GM18498 (cell line): ENCODE data around the gene OPCML.

Experiments used
- ATAC-seq: cut with Tn5 transposase; IDR thresholded peaks from one replicate; pipeline ENCODE4 v1.9.1; 2021; ENCODE audit warnings: mild to moderate bottlenecking, moderate library complexity; ENCODE audit not compliant: unreplicated experiment

OPCML gene

DNA sequence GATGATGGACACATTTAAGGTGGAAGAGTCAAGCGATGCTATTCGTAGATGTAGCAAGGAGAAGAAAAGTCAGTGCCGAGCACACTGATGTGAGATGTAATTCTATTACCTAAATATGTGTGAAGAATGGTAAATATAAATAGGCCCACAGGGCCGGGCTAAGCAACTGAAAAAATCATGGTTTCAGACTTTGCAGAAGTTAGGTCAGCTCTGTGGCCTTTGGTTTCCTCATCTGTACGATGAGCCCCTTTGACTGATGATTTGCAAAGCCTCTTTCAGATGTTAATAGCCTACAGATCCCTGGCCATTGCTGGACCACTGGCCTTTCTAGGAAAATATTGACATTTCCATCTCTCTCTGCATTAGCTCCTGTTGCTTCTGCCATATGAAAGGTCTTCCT is 570.8 kb downstream of the OPCML start:
- no peak for ATAC-seq

DNA sequence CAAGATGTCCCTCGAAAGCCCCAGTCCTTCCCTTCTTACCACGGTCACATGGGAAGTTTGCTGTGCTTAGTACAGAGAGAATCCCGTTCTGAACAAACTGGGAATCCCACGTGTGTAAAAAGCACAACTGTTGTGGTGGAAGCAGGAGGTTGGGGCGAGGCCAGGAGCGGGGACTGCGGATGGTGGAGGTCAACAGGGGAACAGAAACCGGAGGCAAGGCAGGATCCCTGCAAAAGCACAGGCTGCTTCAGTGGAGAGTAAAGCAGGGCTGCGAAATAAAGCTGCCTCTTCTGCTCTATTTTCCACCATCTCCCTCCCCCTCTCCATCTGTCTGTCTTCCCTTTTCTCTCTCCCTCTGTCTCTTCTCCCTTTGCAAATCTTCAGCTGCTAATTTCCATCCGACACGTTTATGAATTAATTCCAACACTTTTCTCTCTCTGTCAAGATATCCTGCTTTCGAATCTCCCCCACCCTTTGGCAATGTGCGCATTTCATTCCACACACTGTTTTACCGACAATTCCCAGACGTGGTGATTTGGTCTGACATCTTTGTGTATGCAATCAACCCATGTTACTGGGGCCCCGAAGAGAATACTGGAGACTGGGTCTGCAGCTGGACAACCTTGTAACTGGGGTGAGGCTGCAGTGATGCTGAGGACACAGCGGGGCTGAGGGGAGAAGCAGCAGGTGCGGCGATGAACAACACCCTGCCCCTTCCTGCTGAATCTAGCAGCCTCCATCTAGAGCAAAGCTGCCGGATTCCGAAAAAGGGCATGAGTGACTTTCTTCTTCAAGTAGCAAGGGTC is 571.8 kb downstream of the OPCML start:
- ATAC-seq = no peak

DNA sequence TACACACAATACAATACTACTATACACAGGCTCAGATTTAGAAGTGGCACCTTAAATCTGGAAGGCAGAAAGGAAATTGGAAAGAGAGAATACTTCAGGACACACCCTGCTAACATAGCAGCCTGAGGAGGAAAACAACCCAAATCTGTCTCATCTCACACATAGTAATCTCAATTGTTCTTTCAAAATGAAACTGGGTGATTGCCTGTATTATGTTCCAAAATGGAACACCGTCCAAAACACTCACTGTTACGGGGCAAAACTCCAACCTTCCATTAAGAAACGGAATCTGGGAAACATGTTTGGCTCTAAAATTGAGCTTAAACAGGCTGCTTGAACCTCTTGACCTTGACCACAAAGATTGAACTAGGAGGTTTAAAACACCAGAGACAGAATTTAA is 572.6 kb downstream of the OPCML start:
- no peak for ATAC-seq

DNA sequence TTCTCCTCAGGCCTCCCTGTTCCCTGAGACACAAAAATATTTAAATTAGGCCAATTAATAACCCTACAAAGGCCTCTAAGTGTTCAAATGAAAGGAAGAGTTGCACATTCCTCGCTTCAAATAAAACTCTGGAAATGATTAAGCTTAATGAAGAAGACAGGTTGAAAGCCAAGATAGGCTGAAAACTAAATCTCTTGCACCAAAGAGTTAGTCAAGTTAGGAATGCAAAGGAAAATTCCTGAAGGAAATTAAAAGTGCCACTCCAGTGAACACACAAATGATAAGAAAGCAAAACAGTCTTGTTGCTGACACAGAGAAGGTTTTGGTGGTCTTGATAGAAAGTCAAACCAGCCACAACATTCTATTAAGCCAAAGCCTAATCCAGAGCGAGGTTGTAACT is 574.4 kb downstream of the OPCML start:
- ATAC-seq = no peak

DNA sequence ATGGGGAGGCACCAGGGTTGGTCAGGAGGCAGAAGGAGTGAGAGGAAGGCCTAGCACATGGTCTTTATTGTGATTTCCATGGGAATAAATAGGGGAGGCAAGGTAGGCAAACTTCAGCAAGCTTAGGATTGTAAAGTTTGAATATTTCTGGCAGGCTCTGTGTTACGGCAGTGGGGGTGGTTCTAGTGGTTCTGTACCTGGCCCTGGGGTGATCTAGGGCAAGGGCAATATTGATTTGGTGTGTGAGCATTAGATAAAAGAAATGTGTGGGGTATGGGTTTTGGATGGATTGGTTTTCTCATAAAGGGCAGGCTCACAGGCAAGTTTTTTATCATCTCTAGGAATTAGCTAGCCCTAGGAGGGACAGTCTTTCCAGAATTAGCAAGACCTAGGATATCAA is 584.0 kb downstream of the OPCML start:
- ATAC-seq = no peak

DNA sequence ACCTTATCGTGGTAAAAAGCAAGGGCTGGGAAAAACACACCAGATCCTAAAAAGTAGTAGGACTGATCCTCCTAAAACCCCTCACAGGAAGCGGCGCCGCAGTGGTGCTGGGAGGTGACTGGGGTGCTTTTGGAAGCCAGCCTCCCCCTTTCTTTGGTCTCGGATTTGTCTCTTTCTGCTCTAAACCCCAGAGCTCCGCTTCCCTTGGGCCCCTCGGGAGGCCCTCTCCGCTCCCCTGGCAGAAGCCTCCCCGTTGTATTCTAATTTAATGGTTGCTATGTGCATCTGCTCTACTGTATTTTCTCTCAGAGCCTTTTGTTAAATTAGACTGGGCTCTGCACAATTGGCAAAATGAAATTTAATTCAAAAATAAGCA is 587.7 kb downstream of the OPCML start:
- no peak for ATAC-seq

DNA sequence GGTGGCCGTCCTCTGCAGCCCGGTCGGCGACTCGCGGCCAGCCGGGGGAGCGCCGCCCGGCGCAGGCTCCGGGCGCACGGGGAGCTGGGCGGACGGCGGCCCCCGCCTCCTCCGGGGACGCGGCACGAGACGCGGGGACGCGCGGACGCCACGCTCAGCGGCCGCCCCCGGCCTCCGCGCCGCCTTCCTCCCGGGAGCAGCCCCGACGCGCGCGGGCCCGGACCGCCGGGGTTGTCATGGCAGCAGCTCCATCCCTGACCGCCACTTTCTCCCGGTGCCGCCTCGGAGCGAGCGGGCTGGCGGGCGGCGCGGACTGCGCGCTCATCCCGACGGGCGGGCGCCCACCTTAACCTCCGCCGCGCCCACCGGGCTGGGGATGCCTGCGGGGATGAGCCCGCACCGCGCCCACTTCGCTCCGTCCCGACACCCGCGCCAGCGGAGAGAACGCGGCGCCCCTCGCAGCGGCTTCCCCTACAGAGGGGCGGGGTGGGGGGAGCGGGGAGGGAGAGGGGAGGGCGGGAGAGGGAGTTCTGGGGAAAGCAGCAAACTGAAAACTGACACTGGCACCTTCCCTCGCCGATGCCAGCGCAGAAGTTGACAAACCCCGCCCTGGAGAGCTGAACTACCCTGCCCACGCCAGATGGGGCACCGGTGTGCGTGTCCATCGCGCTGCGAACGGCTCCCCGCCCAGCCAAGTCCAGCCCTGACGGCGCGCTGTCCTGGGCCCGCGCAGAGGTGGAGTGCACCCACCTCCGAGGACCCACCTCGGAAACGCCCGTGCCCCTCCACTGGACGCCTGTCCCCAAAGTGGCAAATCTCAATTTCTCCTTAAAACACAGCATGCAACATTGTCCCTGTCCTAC is 588.4 kb downstream of the OPCML start:
- ATAC-seq = no peak

DNA sequence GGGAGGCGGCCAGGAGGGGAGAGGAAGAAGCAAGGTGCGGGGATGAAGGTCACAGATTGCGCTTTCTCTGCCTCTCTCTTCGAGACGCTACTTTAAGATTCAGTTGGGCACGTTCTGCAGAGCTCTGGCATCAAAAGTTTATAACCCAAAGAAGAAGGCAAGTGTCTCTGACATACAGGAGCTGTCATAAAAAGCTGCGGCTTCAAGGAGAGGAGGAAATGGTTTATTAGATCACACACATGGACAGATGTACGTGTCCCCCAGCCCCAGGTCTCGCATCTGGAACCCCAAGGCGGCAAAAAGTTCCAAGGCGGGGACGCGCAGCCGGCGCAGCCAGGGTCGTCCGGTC is 589.0 kb downstream of the OPCML start:
- no peak for ATAC-seq

DNA sequence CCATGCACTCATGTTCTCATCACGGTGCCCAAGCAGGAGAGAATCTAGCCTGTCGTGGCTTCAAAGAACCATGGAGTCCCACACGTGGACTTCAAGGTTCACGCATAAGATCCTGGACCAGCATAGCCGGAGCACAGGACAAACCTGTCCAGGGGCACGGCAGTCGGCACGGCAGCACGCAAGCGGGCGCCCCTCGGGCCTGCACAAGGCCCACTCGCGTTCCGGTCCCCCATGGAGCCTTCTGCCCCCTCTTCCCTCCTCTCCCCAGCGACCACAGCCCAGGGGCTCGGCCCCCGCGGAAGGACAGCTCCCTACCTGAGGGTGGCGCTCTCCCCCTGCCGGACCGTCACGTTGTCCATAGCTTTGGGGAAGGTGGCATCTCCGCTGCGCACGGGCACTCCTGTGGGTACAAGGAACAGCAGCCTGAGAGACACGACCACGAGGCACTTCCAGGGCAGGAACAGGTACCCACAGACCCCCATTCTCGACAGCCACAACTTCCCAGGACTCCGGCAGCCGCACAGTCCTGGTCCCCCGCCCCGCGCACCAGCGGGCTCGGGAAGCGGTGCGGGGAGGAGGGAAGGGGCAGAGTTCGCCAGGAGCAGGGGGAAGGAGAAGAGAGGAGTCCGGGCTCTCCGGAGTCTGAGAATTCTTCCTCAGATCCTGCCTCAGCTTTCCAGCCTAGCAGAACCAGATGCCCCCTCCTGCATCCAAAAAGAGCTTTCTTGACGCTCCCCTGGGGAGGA is 589.5 kb downstream of the OPCML start:
- ATAC-seq = no peak

DNA sequence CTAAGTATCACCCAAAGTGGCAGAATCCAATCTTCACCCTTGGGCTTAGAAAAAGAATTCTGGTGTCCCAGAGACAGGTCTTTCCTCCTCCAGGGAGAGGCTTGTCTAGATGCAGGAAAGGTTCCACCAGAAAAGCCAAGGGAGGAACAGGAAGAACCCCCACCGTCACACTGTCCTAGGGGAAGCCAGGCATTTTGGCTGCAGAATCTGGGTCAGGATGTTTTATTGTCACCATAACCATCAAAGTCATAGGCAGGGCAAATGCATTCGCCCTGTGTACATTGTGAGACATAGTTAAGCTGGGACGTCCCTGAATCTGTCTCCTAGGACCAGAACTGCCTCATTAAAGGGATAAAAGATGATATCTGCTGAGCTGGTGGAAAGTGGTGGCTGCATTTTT is 590.5 kb downstream of the OPCML start:
- ATAC-seq = no peak

DNA sequence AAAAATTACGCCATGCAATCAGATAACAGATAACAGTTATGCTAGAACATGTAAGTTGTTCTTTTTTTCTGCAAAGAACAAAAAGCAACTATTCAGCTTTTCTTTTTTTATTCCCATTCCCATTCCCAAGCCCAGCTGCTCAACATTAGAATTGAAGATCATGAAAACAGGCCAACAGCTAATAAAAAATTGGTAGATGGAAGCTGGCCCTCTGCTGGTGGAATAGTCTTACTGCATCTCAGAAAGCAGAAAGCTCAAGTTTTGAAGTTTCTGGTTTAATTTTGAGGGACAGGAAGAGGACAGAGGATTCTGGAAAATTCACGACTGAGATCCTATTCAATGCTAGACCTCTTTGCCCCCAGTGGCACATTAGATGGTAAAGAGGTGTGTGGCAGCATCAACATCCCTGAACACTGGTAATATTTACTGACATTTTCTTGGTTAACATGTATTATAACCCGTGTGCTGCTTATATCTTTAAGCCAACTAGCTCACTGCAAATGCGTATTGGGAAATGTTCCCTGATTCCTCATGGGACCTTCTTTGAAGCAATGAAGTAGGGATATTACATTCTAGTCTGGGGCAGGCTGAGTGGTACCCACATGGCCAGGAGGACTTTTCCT is 591.2 kb downstream of the OPCML start:
- no peak for ATAC-seq

DNA sequence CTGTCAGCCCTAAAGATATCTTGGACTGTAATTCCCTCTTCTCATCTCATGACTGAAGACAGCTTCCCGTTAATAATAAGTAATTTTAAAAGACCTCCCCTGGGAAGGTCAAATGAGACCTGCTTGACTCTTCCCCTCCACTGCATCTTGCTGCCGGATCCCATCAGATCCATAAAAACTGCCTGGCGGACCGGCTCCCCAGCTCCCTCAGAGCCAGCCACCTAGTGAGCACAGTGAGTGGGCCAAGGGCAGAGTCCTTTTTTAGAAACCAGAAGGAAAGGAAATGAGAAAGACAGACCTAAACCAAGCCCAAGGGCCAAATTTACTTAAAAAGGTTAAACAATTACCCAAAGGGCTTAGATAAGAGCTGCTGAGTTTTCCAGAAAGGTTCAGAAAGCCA is 595.3 kb downstream of the OPCML start:
- no peak for ATAC-seq

DNA sequence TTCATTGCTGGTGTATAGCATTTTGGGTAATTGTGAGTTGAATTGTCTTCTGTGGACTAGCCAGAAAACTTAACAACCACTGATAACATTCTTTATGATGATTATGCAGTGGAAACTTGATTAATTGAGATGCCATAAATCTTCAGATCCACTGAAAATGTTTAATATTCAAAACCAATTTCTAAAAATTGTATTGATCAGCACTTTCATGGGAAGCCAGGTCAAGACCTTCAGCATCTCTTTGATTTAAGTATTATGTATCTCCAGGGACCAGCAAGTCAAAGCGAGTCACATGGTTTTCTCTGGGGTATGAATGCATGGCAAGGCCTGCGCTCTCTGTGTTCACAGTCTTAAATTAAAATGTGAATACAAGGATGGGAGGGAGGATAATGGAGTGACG is 596.9 kb downstream of the OPCML start:
- ATAC-seq = no peak

DNA sequence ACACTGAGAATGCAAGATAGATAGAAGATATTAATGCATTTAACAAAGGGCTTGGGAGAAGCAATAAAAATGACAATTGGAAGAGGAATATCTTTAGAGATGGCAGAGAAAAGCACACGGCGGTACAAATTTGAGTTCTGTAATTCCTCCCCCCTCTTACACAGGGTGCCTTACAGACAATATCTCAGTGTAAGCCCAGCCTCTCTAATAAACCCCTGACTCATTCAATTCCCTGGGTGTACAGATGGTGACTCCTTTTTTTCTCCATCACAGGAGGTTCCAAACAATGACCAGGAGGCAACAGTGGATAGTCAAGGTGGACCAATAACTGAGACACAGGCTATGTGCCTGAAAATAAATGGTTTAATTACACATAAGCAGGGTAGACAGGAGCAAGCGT is 598.6 kb downstream of the OPCML start:
- no peak for ATAC-seq

DNA sequence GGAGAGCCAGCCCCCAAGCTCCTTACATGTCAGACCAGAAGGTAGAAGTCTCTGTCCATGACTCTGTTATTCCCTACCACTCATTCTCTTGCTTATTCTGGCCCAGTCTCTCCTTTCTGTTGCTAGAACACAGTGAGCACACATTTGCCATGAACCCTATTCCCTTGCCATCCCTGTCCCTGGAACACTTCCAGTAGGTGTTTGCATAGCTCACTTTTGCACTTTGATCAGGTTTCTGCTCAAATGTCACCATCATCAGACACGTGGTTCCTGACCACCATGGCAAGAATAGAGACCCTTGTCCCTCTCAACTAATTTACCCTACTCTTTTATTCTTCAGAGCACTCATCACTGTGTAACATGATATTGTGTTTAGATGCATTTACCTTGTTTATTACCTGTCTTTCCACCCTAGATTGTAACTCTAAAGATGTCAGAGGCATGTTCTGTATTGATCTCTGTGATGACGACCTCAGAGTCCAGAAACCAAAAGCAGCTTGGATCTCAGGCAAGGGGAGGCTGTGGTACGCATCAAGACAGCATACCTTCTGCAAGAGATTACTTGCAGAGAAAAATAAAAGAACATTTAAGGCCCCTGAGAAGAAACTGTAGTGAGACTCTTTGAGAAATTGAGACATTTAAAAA is 606.4 kb downstream of the OPCML start:
- no peak for ATAC-seq

DNA sequence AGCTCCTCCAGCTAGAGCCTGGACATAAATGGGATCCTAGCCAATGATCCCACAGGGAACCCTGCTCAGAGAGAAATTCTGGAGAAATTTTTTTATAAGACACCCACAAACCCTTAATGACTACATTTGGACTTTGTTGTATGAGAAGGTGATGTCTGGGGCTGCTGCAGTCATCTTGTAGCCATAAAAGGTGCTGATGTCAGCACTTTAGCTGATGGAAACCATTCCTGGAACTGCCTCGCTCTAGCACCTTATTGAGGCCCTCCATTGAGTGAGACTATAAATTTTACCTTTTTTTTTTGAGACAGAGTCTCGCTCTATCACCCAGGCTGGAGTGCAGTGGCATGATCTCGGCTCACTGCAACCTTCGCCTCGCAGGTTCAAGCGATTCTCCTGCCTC is 610.7 kb downstream of the OPCML start:
- no peak for ATAC-seq

DNA sequence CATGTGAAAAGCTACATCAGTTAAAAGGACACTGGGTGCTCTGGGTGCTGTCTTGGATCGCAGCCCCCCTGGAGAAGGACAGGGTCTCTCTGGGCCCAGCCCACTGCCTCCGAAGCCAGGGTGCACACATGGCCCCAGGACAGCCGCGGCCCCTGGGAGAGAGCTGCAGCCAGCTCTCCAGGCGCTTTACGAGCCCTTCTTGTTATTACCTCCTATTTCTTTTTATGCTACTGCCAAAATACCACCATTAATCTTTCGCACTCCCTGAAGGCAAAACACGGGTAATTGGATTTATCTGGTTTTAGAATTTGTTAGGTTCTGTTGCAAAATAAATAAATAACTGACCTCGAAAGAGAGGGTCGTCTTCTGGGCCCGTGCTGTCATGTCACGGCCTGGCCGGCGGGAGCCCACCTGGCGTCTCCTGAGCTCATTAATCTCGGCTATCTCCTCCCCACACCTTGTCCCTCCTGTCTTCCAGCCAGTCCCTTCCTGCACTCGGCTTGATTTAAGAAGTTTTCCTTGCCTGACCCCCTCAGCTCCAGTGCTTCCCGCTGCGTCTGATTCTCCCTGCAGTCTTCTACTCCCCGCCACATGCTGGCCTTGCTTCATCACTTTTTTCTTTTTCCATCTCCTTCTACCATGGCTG is 611.7 kb downstream of the OPCML start:
- ATAC-seq = no peak

DNA sequence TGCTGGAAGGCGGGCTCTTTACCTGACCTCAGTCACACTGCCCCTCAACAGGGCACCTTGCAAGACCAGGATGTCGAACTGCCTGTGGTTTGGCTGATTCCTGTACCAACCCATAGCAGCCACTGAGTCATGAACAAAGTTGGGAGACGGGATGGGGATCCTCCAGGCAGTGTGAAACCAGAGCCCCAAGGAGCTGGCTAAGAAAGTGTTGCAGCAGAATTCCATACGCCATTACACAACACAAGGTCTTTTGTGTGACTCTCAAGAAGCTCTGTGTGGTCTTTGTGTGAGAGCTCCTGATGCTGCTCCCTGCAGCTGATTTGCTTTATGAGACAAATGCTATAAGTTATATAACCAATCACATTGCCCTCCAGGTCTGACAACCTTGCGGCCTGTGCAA is 617.7 kb downstream of the OPCML start:
- no peak for ATAC-seq

DNA sequence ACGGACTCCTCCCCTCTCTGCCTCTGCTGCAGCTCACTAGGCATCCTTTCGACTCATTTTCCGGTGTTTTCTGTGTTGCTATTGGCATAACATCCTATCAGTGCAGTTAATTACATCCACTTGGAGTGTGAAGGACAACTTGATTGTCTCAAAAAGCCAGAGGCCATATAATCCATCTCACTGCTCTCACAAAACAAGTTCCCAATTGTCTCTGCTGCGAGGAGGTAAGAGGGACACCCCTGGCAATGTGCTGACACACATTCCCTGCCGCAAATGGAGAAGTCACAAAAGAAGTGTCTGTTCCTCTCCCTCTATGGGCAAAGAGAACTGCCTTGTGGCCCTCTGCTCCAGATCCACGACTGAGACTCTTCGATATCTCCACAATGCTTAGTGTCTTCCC is 618.4 kb downstream of the OPCML start:
- ATAC-seq = no peak

DNA sequence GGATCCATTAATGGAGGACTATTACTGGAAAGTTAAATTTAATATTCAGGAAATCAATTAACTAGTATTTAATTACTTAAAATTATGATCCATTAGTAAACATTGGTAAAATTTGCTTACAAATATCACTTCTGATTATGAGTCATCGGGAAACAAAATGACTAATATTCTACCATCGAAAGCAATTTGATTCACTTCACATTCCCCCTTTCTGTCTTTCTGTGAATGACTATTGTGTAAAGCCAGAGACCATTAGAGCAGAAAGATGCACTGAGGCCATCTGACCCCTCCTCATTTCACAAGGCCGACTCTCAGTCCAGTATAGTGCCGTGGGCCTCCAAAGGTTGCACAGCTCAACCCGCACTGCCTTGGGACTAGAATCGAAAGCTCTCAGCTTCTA is 619.0 kb downstream of the OPCML start:
- no peak for ATAC-seq
